ENCODE data around the gene TMEM184B.

- TF ChIP-seq CTCF (IDR thresholded peaks at IDR 0.05), result no peak
- no peak for TF ChIP-seq NR3C1 (IDR thresholded peaks at IDR 0.05)
- TF ChIP-seq PBX3 (IDR thresholded peaks at IDR 0.05), result no peak
- no peak for TF ChIP-seq HMGXB4 (CRISPR knock-in tag; IDR thresholded peaks at IDR 0.05; ENCODE audit: borderline replicate concordance)
- TF ChIP-seq KDM5A (IDR thresholded peaks at IDR 0.05), result no peak
- TF ChIP-seq RCOR1 (IDR thresholded peaks at IDR 0.05; ENCODE audit: low read depth, low read length), result no peak
- TF ChIP-seq CHD2 (IDR thresholded peaks at IDR 0.05; ENCODE audit: low read length, partially characterized antibody), result peak; percentile 87
- no peak for TF ChIP-seq POLR2A (IDR thresholded peaks at IDR 0.05; ENCODE audit: low read length)
- TF ChIP-seq MAX (IDR thresholded peaks at IDR 0.05), result no peak; the same call in 1 of the 2 replicates
- TF ChIP-seq MYC (IDR thresholded peaks at IDR 0.05; ENCODE audit: borderline replicate concordance, low read length), result no peak
Measured at GRCh38 chr22:38201711-38202436, 70.9 kb downstream of the TMEM184B start, which contains the start of gene MAFF.
